HepG2 (cell line): Measurements from ENCODE around the gene SPIRE1.

Experiments
- EZH2 ChIP-seq: conservative IDR thresholded peaks from 2 replicates; pipeline ENCODE4 v1.6.1; 2012; ENCODE audit warnings: mild to moderate bottlenecking, low read depth, low read length, moderate library complexity
- FLYWCH1 ChIP-seq: sonication (generic); formaldehyde crosslinking; IDR thresholded peaks from 2 replicates; pipeline ENCODE4 v1.8.1; 2023; ENCODE audit warnings: mild to moderate bottlenecking, missing genetic modification reagents
- IKZF1 ChIP-seq: fragments of 450-650 bp; IDR thresholded peaks from 2 replicates; pipeline ENCODE4 v1.7.1; 2016
- NFYB ChIP-seq: sonication (generic); formaldehyde crosslinking; IDR thresholded peaks from 2 replicates; pipeline ENCODE4 v1.4.0; 2020; ENCODE audit warnings: missing genetic modification reagents
- PHF8 ChIP-seq: sonication (generic); formaldehyde crosslinking; IDR thresholded peaks from 2 replicates; pipeline ENCODE4 v1.5.0; 2020; ENCODE audit warnings: missing genetic modification reagents
- POLR2A ChIP-seq, 2 experiments: IDR thresholded peaks; 2 replicates each; pipeline ENCODE4 v1.6.1; 2011; ENCODE audit warnings: low read depth in 2 of 2, low read length in 2 of 2, mild to moderate bottlenecking in 1 of 2, moderate library complexity in 1 of 2; ENCODE audit not compliant: insufficient read depth in 1 of 2
- PRDM15 ChIP-seq: sonication (generic); formaldehyde crosslinking; IDR thresholded peaks from 2 replicates; pipeline ENCODE4 v1.4.0; 2020; ENCODE audit warnings: missing genetic modification reagents
- PRMT3 ChIP-seq: sonication (generic); formaldehyde crosslinking; IDR thresholded peaks from 2 replicates; pipeline ENCODE4 v1.8.1; 2022; ENCODE audit warnings: low read depth, mild to moderate bottlenecking, moderate library complexity, missing genetic modification reagents, borderline replicate concordance
- SMARCE1 ChIP-seq: fragments of 450-650 bp; IDR thresholded peaks from 2 replicates; pipeline ENCODE4 v1.6.1; 2017; ENCODE audit warnings: borderline replicate concordance
- UBTF ChIP-seq: sonication (generic); formaldehyde crosslinking; IDR thresholded peaks from 2 replicates; pipeline ENCODE4 v1.4.0; 2020; ENCODE audit warnings: mild to moderate bottlenecking, missing genetic modification reagents
- ZZZ3 ChIP-seq: sonication (generic); formaldehyde crosslinking; IDR thresholded peaks from 2 replicates; pipeline ENCODE4 v1.4.0; 2020; ENCODE audit warnings: missing genetic modification reagents, mild to moderate bottlenecking, borderline replicate concordance
- TF ChIP-seq, protein P1 (sequence below): sonication (generic); formaldehyde crosslinking; IDR thresholded peaks from 2 replicates; pipeline ENCODE4 v1.5.0; 2020; ENCODE audit warnings: mild to moderate bottlenecking, missing genetic modification reagents, moderate library complexity
- TF ChIP-seq, protein P2 (sequence below): IDR thresholded peaks from 2 replicates; pipeline ENCODE4 v1.6.1; 2016; ENCODE audit warnings: missing compliant biosample characterization, missing genetic modification reagents, borderline replicate concordance

DNA sequence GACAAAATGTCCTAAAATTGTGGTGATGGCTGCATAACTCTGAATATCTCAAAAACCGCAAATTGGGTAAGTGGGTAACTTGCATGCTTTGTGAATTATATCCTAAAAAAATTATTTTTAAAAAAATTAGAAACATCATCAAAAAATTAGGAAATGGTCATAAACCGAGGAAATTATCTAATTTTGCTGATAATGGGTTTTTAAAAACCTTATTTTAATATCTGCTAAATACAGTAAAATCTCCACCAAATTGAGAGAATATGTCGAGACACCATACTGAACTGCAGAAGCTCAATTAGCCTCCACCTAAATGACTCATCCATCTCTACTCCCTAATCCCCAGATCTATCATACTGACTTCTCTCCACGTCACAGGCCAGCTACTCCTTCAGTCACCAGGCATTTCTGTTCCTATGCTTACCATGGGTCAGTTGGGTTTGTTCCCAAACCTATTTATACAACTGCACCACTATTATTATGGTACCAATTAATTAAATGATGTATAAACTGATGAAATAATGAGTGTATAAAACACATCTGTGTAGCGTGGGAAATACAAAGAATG lies 36.1 kb downstream of the SPIRE1 start:
- TF ChIP-seq POLR2A (IDR thresholded peaks at IDR 0.05; ENCODE audit: insufficient read depth in 1 of 2, low read depth in 2 of 2, low read length in 2 of 2) = no peak
- TF ChIP-seq, protein P1, sequence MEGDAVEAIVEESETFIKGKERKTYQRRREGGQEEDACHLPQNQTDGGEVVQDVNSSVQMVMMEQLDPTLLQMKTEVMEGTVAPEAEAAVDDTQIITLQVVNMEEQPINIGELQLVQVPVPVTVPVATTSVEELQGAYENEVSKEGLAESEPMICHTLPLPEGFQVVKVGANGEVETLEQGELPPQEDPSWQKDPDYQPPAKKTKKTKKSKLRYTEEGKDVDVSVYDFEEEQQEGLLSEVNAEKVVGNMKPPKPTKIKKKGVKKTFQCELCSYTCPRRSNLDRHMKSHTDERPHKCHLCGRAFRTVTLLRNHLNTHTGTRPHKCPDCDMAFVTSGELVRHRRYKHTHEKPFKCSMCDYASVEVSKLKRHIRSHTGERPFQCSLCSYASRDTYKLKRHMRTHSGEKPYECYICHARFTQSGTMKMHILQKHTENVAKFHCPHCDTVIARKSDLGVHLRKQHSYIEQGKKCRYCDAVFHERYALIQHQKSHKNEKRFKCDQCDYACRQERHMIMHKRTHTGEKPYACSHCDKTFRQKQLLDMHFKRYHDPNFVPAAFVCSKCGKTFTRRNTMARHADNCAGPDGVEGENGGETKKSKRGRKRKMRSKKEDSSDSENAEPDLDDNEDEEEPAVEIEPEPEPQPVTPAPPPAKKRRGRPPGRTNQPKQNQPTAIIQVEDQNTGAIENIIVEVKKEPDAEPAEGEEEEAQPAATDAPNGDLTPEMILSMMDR (CRISPR knock-in tag) = no peak
- TF ChIP-seq NFYB (CRISPR knock-in tag) = no peak
- TF ChIP-seq FLYWCH1 (CRISPR knock-in tag) = no peak
- TF ChIP-seq EZH2 = no peak
- TF ChIP-seq, protein P2, sequence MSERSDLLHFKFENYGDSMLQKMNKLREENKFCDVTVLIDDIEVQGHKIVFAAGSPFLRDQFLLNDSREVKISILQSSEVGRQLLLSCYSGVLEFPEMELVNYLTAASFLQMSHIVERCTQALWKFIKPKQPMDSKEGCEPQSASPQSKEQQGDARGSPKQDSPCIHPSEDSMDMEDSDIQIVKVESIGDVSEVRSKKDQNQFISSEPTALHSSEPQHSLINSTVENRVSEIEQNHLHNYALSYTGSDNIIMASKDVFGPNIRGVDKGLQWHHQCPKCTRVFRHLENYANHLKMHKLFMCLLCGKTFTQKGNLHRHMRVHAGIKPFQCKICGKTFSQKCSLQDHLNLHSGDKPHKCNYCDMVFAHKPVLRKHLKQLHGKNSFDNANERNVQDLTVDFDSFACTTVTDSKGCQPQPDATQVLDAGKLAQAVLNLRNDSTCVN (CRISPR knock-in tag) = no peak
- TF ChIP-seq SMARCE1 = no peak
- TF ChIP-seq UBTF (CRISPR knock-in tag) = no peak
- no peak for TF ChIP-seq PRMT3 (CRISPR knock-in tag)
- no peak for TF ChIP-seq PHF8 (CRISPR knock-in tag)
- no peak for TF ChIP-seq PRDM15 (CRISPR knock-in tag)
- no peak for TF ChIP-seq ZZZ3
- TF ChIP-seq IKZF1 = no peak
